ENCODE measurements around the gene KIF26B. TPM values are rescaled to one million over a fixed set of nuclear protein-coding genes. Genes with fewer than 3 reads are reported as not detected.

KIF26B gene
- polyA plus RNA-seq, 1 donor from 2014 or later: 6.3 TPM

GRCh38 chr1:245240648-245241165 lies 85.9 kb downstream of the KIF26B start:
- no peaks in the 10 kb centered on the region for H4K20me1 ChIP-seq (ENCODE audit: insufficient read depth)
- H3K9me2 ChIP-seq (ENCODE audit: insufficient read depth, low read length): no peaks in the 10 kb centered on the region
- no peak overlapping the region for H3K27ac ChIP-seq (ENCODE audit: low read length)
- H3F3A ChIP-seq (ENCODE audit: insufficient read depth, low read length, poor library complexity, severe bottlenecking): no peaks in the 10 kb centered on the region
- H3K9me3 ChIP-seq (ENCODE audit: low read length): no peaks in the 10 kb centered on the region
- no peaks in the 10 kb centered on the region for H3K27me3 ChIP-seq (ENCODE audit: insufficient read depth, low read depth, low read length)
- no peaks in the 10 kb centered on the region for H3K36me3 ChIP-seq (ENCODE audit: insufficient read depth, low read length)
- H3K79me2 ChIP-seq (replicated peaks; ENCODE audit: insufficient read depth, low read length): no peaks in the 10 kb centered on the region
- no peak overlapping the region for H2AFZ ChIP-seq (ENCODE audit: low read depth, low read length)
- no peak overlapping the region for H3K9ac ChIP-seq (ENCODE audit: low read length)
- H3K4me2 ChIP-seq (ENCODE audit: low read length): no peak overlapping the region
- TF ChIP-seq MXI1 (conservative IDR thresholded peaks at IDR 0.05; ENCODE audit: poor library complexity, severe bottlenecking) (no peak), EP300 (conservative IDR thresholded peaks at IDR 0.05; ENCODE audit: poor library complexity, severe bottlenecking) (no peak), CTCF (IDR thresholded peaks at IDR 0.05; ENCODE audit: poor library complexity, severe bottlenecking) (no peak), SMC3 (conservative IDR thresholded peaks at IDR 0.05; ENCODE audit: poor library complexity) (no peak), REST (IDR thresholded peaks at IDR 0.05; ENCODE audit: borderline replicate concordance) (no peak), EZH2 (IDR thresholded peaks at IDR 0.05; ENCODE audit: borderline replicate concordance, insufficient read depth, low read length, poor library complexity, severe bottlenecking) (no peak), TAF1 (IDR thresholded peaks at IDR 0.05; ENCODE audit: low read depth) (no peak), RAD21 (conservative IDR thresholded peaks at IDR 0.05) (no peak)
- H3K4me3 ChIP-seq (ENCODE audit: low read length): no peak overlapping the region

- Histone ChIP-seq H3K79me2 (replicated peaks; ENCODE audit: insufficient read depth, low read length) (no peaks in the 10 kb centered on the region), H2AFZ (ENCODE audit: low read depth, low read length) (no peak overlapping the region), H3K27me3 (ENCODE audit: insufficient read depth, low read depth, low read length) (no peaks in the 10 kb centered on the region), H3K9ac (ENCODE audit: low read length) (no peak overlapping the region), H3K4me2 (ENCODE audit: low read length) (no peak overlapping the region), H3F3A (ENCODE audit: insufficient read depth, low read length, poor library complexity, severe bottlenecking) (no peaks in the 10 kb centered on the region), H4K20me1 (ENCODE audit: insufficient read depth) (no peaks in the 10 kb centered on the region), H3K36me3 (ENCODE audit: insufficient read depth, low read length) (no peaks in the 10 kb centered on the region), H3K9me2 (ENCODE audit: insufficient read depth, low read length) (no peaks in the 10 kb centered on the region), H3K9me3 (ENCODE audit: low read length) (no peaks in the 10 kb centered on the region), H3K27ac (ENCODE audit: low read length) (no peak overlapping the region), H3K4me3 (ENCODE audit: low read length) (no peak overlapping the region)
- no peak for TF ChIP-seq TAF1 (IDR thresholded peaks at IDR 0.05; ENCODE audit: low read depth)
- TF ChIP-seq EP300 (conservative IDR thresholded peaks at IDR 0.05; ENCODE audit: poor library complexity, severe bottlenecking): no peak
- TF ChIP-seq CTCF (IDR thresholded peaks at IDR 0.05; ENCODE audit: poor library complexity, severe bottlenecking): no peak
- TF ChIP-seq RAD21 (conservative IDR thresholded peaks at IDR 0.05): no peak
- no peak for TF ChIP-seq REST (IDR thresholded peaks at IDR 0.05; ENCODE audit: borderline replicate concordance)
- TF ChIP-seq SMC3 (conservative IDR thresholded peaks at IDR 0.05; ENCODE audit: poor library complexity): no peak
- no peak for TF ChIP-seq MXI1 (conservative IDR thresholded peaks at IDR 0.05; ENCODE audit: poor library complexity, severe bottlenecking)
- TF ChIP-seq POLR2AphosphoS5 (IDR thresholded peaks at IDR 0.05): no peak
- no peak for TF ChIP-seq EZH2 (IDR thresholded peaks at IDR 0.05; ENCODE audit: borderline replicate concordance, insufficient read depth, low read length, poor library complexity, severe bottlenecking)
Observed at GRCh38 chr1:245241526-245242130, 86.8 kb downstream of the KIF26B start.

All from neural cell (in vitro differentiated cells).